Measurements from ENCODE around the gene MRPS2. TPM values are rescaled to one million over a fixed set of nuclear protein-coding genes. Genes with fewer than 3 reads are reported as not detected.

The MRPS2 gene
- polyA plus RNA-seq, 2 of the 4 experiments (the other 2 are of a cell fraction) = 66.9 to 90.1 TPM

- Histone ChIP-seq H3K9me3 (no peaks in the 10 kb centered on the region), H3K27ac (no peak overlapping the region), H3K4me1 (no peaks in the 10 kb centered on the region), H3K4me2 (no peak overlapping the region), H3K4me3 (no peak overlapping the region)
- no peak for DNase-seq (ENCODE audit: low read depth in 1 of 2, low spot score in 1 of 2)
- no peak for ATAC-seq
- ChIA-PET CTCF (no interaction called here), POLR2A (no interaction called here)
- WGBS (ENCODE audit: missing lambda C conversion rate) = 64% methylated on average over 21 of the region's 25 CpGs
- TF ChIP-seq CHD4 (IDR thresholded peaks at IDR 0.05; ENCODE audit: borderline replicate concordance) = no peak
- TF ChIP-seq ATOH8 (CRISPR knock-in tag; IDR thresholded peaks at IDR 0.05; ENCODE audit: low read depth) = no peak
- TF ChIP-seq EHMT2 (IDR thresholded peaks at IDR 0.05; ENCODE audit: low read depth) = no peak
- no peak for TF ChIP-seq NPAS2 (CRISPR knock-in tag; IDR thresholded peaks at IDR 0.05; ENCODE audit: borderline replicate concordance)
- no peak for TF ChIP-seq POLR2AphosphoS2 (conservative IDR thresholded peaks at IDR 0.05; ENCODE audit: low read length)
- no peak for TF ChIP-seq BCL3 (IDR thresholded peaks at IDR 0.05)
- FAIRE-seq = no peak
These were observed 15.8 kb downstream of the MRPS2 start for GRCh38 chr9:135516132-135516860.

- TF ChIP-seq MAX (IDR thresholded peaks at IDR 0.05) (no peak), CEBPB (IDR thresholded peaks at IDR 0.05) (no peak), RCOR1 (IDR thresholded peaks at IDR 0.05; ENCODE audit: low read depth, low read length) (no peak), MAFK (IDR thresholded peaks at IDR 0.05; ENCODE audit: partially characterized antibody) (no peak), HES2 (IDR thresholded peaks at IDR 0.05) (no peak), USF2 (IDR thresholded peaks at IDR 0.05) (no peak), EHF (CRISPR knock-in tag; IDR thresholded peaks at IDR 0.05) (no peak), EHMT2 (IDR thresholded peaks at IDR 0.05; ENCODE audit: low read depth) (no peak), HMGXB4 (CRISPR knock-in tag; IDR thresholded peaks at IDR 0.05; ENCODE audit: borderline replicate concordance) (no peak), HDAC2 (IDR thresholded peaks at IDR 0.05) (no peak), ZC3H11A (IDR thresholded peaks at IDR 0.05) (no peak), TP53 (CRISPR knock-in tag; IDR thresholded peaks at IDR 0.05) (no peak), ZSCAN20 (CRISPR knock-in tag; IDR thresholded peaks at IDR 0.05) (no peak), CHD4 (IDR thresholded peaks at IDR 0.05; ENCODE audit: borderline replicate concordance) (no peak), BCL3 (IDR thresholded peaks at IDR 0.05) (no peak), CBX8 (IDR thresholded peaks at IDR 0.05) (no peak)
- 63% methylated on average over 24 of the region's 24 CpGs for WGBS (ENCODE audit: missing lambda C conversion rate)
- H3K9me3 ChIP-seq = no peaks in the 10 kb centered on the region
- ChIA-PET POLR2A (no interaction called here), CTCF (interaction anchor here (1.0 to 1.6 kb wide), 2 partner anchors 8 to 13 kb away, joined by 4 to 8 read pairs; no protein-coding TSS in a partner anchor)
- FAIRE-seq (no peak), DNase-seq (ENCODE audit: low read depth in 1 of 2, low spot score in 1 of 2) (no peak), ATAC-seq (no peak)
- no peak overlapping the region for H3K27ac ChIP-seq
- no peak overlapping the region for H3K4me2 ChIP-seq
- H3K4me3 ChIP-seq = no peak overlapping the region
- no peaks in the 10 kb centered on the region for H3K4me1 ChIP-seq
These were observed 16.9 kb downstream of the MRPS2 start for GRCh38 chr9:135517407-135517822.

Measured in A549 (cell line).